ENCODE measurements around the gene KAT2B. TPM values are rescaled to one million over a fixed set of nuclear protein-coding genes. Genes with fewer than 3 reads are reported as not detected.
"Not testable (repeated sequence)": the region's sequence is repeated elsewhere in the genome, so short reads cannot be mapped to it uniquely, and the experiment has no call there.

The KAT2B gene
- total and polyA plus RNA-seq, 2 donors (not counting 1 experiment from before 2014, with no cell fraction given): 21.7 to 57.5 TPM

- POLR2A ChIA-PET: no interaction called here
- no peak overlapping the region for H3K9ac ChIP-seq (ENCODE audit: low read length)
- TF ChIP-seq EZH2 (IDR thresholded peaks at IDR 0.05; ENCODE audit: borderline replicate concordance, insufficient read depth, low read depth, low read length, poor library complexity, severe bottlenecking) (no peak), CTCF (IDR thresholded peaks at IDR 0.05) (no peak)
These were observed 24.7 kb upstream of the KAT2B start for GRCh38 chr3:20015525-20015924.

DNA sequence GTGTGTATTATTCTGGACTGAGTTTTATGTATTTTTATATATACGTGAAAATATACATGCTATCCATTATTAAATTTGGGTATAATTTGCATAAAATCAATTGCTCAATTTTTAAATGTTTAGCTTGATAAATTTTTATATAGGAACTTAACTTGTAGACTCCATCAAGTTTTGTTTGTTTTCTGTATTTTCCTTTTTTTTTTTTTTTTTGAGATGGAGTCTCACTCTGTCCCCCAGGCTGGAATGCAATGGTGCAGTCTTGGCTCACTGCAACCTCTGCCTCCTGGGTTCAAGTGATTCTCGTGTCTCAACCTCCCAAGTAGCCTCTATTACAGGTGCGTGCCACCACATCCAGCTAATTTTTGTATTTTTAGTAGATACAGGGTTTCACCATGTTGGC, 24.2 kb upstream of the KAT2B start:
- H3K9me3 Mint-ChIP-seq (ENCODE audit: insufficient read depth); H3K27me3 Mint-ChIP-seq; H3K27ac ChIP-seq (ENCODE audit: low read length in 2 of 2); POLR2A ChIA-PET; DNase-seq; H3K4me1 Mint-ChIP-seq; H3K79me2 ChIP-seq (ENCODE audit: control insufficient read depth, insufficient read depth, low read length); H3K4me1 ChIP-seq (ENCODE audit: control insufficient read depth in 2 of 2, insufficient read depth in 2 of 2, low read length in 2 of 2); ATAC-seq (ENCODE audit: low read depth); H2AFZ ChIP-seq (ENCODE audit: insufficient read depth, low read depth, low read length, poor library complexity, severe bottlenecking); H4K20me1 ChIP-seq (ENCODE audit: control insufficient read depth, insufficient read depth, low read length, poor library complexity, severe bottlenecking); intact Hi-C loops (cut with micrococcal nuclease); H3K9ac ChIP-seq (ENCODE audit: low read length); H3K4me3 Mint-ChIP-seq; H3K36me3 ChIP-seq (replicated peaks in 1 of 2; ENCODE audit: control extremely low read depth in 1 of 2, control insufficient read depth in 1 of 2, extremely low read depth in 1 of 2, insufficient read depth in 2 of 2, low read length in 1 of 2); H3K9me3 ChIP-seq (ENCODE audit: control extremely low read depth in 1 of 3, control insufficient read depth in 2 of 3, insufficient read depth in 1 of 3, low read length in 2 of 3); H3K4me3 ChIP-seq (ENCODE audit: control extremely low read depth in 1 of 5, extremely low read depth in 1 of 5, insufficient read depth in 1 of 5, low read depth in 2 of 5, low read length in 4 of 5); H3K27ac Mint-ChIP-seq; H3K4me2 ChIP-seq (replicated peaks; ENCODE audit: low read depth, low read length, poor library complexity, severe bottlenecking); H3K27me3 ChIP-seq (replicated peaks in 1 of 4; ENCODE audit: control extremely low read depth in 1 of 4, control insufficient read depth in 3 of 4, insufficient read depth in 4 of 4, low read length in 3 of 4): not testable (repeated sequence)
- CTCF ChIA-PET: interaction anchor here (0.8 kb wide), 1 partner anchor 68 kb away, joined by 3 read pairs; no protein-coding TSS in a partner anchor
- WGBS (ENCODE audit: insufficient coverage): no CpG with 5 or more reads among the region's 3 CpGs

More at GRCh38 chr3:20015525-20015924, 24.7 kb upstream of the KAT2B start:
- no peaks in the 10 kb centered on the region for H3K4me1 Mint-ChIP-seq
- Histone ChIP-seq H4K20me1 (ENCODE audit: control insufficient read depth, insufficient read depth, low read length, poor library complexity, severe bottlenecking) (no peaks in the 10 kb centered on the region), H3K4me2 (replicated peaks; ENCODE audit: low read depth, low read length, poor library complexity, severe bottlenecking) (no peak overlapping the region), H3K4me3 (ENCODE audit: control extremely low read depth in 1 of 5, extremely low read depth in 1 of 5, insufficient read depth in 1 of 5, low read depth in 2 of 5, low read length in 4 of 5) (no peak overlapping the region), H3K9me3 (ENCODE audit: control extremely low read depth in 1 of 3, control insufficient read depth in 2 of 3, insufficient read depth in 1 of 3, low read length in 2 of 3) (no peaks in the 10 kb centered on the region), H2AFZ (ENCODE audit: insufficient read depth, low read depth, low read length, poor library complexity, severe bottlenecking) (no peak overlapping the region), H3K27ac (ENCODE audit: low read length in 2 of 2) (no peak overlapping the region), H3K27me3 (replicated peaks in 1 of 4; ENCODE audit: control extremely low read depth in 1 of 4, control insufficient read depth in 3 of 4, insufficient read depth in 4 of 4, low read length in 3 of 4) (no peaks in the 10 kb centered on the region), H3K36me3 (replicated peaks in 1 of 2; ENCODE audit: control extremely low read depth in 1 of 2, control insufficient read depth in 1 of 2, extremely low read depth in 1 of 2, insufficient read depth in 2 of 2, low read length in 1 of 2) (no peaks in the 10 kb centered on the region), H3K4me1 (ENCODE audit: control insufficient read depth in 2 of 2, insufficient read depth in 2 of 2, low read length in 2 of 2) (no peaks in the 10 kb centered on the region), H3K79me2 (ENCODE audit: control insufficient read depth, insufficient read depth, low read length) (no peaks in the 10 kb centered on the region)
- no peak for ATAC-seq (ENCODE audit: low read depth)
- H3K4me3 Mint-ChIP-seq: no peak overlapping the region
- CTCF ChIA-PET: interaction anchor here (0.8 kb wide), 1 partner anchor 69 kb away, joined by 3 read pairs; no protein-coding TSS in a partner anchor
- no CpG with 5 or more reads among the region's 1 CpG for WGBS (ENCODE audit: insufficient coverage)
- H3K9me3 Mint-ChIP-seq (ENCODE audit: insufficient read depth): no peaks in the 10 kb centered on the region
- H3K27me3 Mint-ChIP-seq: no peaks in the 10 kb centered on the region
- intact Hi-C loops (cut with micrococcal nuclease): no loop called here
- no peak for DNase-seq
- no peak overlapping the region for H3K27ac Mint-ChIP-seq

All from B cell (primary cell).